Panc1 (cell line): ENCODE data around the gene STARD9.

Source experiments
- POLR2AphosphoS5 ChIP-seq: IDR thresholded peaks from 2 replicates; pipeline ENCODE4 v1.6.1; 2012; ENCODE audit warnings: mild to moderate bottlenecking, low read depth, low read length, moderate library complexity
- TCF7L2 ChIP-seq: IDR thresholded peaks from 2 replicates; pipeline ENCODE4 v1.6.1; 2011; ENCODE audit warnings: mild to moderate bottlenecking, low read depth, low read length, inconsistent platforms
- TF ChIP-seq, protein P1 (sequence below): fragments of 450-650 bp; IDR thresholded peaks from 2 replicates; pipeline ENCODE4 v1.5.1; 2017; ENCODE audit warnings: mild to moderate bottlenecking

DNA sequence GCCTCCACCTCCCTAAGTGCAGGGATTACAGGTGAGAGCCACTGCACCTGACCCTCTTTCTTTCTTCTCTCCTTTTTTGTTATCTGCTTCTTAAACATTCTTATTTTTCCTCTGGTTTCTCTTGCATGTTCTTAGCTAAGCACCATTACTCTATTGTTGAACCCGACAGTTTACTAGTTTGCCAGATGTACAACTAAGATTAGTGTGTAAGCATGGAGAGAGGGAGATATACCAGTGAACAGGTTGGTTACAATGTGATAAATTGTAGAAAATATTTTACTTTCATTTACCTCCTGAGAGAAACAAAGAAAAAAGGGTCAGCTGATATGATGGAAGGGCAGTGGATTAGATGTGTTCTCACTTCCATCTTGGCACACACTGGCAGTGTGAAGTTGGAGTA is 21.9 kb upstream of the STARD9 start:
- TF ChIP-seq, protein P1, sequence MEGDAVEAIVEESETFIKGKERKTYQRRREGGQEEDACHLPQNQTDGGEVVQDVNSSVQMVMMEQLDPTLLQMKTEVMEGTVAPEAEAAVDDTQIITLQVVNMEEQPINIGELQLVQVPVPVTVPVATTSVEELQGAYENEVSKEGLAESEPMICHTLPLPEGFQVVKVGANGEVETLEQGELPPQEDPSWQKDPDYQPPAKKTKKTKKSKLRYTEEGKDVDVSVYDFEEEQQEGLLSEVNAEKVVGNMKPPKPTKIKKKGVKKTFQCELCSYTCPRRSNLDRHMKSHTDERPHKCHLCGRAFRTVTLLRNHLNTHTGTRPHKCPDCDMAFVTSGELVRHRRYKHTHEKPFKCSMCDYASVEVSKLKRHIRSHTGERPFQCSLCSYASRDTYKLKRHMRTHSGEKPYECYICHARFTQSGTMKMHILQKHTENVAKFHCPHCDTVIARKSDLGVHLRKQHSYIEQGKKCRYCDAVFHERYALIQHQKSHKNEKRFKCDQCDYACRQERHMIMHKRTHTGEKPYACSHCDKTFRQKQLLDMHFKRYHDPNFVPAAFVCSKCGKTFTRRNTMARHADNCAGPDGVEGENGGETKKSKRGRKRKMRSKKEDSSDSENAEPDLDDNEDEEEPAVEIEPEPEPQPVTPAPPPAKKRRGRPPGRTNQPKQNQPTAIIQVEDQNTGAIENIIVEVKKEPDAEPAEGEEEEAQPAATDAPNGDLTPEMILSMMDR, result no peak
- TF ChIP-seq TCF7L2 (no peak), POLR2AphosphoS5 (no peak)
